GM23338 (cell line): Measurements from ENCODE around the gene ZNF8. TPM values are rescaled to one million over a fixed set of nuclear protein-coding genes. Genes with fewer than 3 reads are reported as not detected.

ENCODE experiments used
- ATAC-seq: fragments of 200-7000 bp; cut with Tn5 transposase; 3 replicates; pipeline ENCODE4 v1.9.1; 2020
- DNase-seq: peaks from one replicate; pipeline ENCODE4 v3.0.0-alpha.2; 2015; ENCODE audit warnings: low spot score
- H2AFZ ChIP-seq: fragments of 200-600 bp; sonication (generic); 2 replicates; pipeline ENCODE4 v1.8.0; 2016; ENCODE audit warnings: antibody characterized with exemption, mild to moderate bottlenecking, moderate library complexity
- H3F3A ChIP-seq: fragments of 200-600 bp; sonication (generic); replicated peaks from 2 replicates; pipeline ENCODE4 v1.8.0; 2017; ENCODE audit warnings: antibody characterized with exemption, mixed run types, low read depth
- H3K27ac ChIP-seq: fragments of 200-600 bp; sonication (generic); 2 replicates; pipeline ENCODE4 v1.6.1; 2016; ENCODE audit warnings: low read depth
- H3K27me3 ChIP-seq: fragments of 200-600 bp; sonication (generic); 2 replicates; pipeline ENCODE4 v1.8.0; 2016; ENCODE audit warnings: mild to moderate bottlenecking, mixed run types, moderate library complexity; ENCODE audit not compliant: insufficient read depth
- H3K36me3 ChIP-seq: fragments of 200-600 bp; sonication (generic); 2 replicates; pipeline ENCODE4 v1.8.0; 2016; ENCODE audit warnings: mild to moderate bottlenecking; ENCODE audit not compliant: insufficient read depth
- H3K4me1 ChIP-seq: fragments of 200-600 bp; sonication (generic); 2 replicates; pipeline ENCODE4 v1.8.0; 2016; ENCODE audit warnings: mild to moderate bottlenecking, moderate library complexity; ENCODE audit not compliant: insufficient read depth
- H3K4me2 ChIP-seq: fragments of 200-600 bp; sonication (generic); 2 replicates; pipeline ENCODE4 v1.7.1; 2017; ENCODE audit warnings: mixed run types
- H3K4me3 ChIP-seq: fragments of 200-600 bp; sonication (generic); 2 replicates; pipeline ENCODE4 v1.6.1; 2016; ENCODE audit warnings: mixed run types
- H3K79me2 ChIP-seq: fragments of 200-600 bp; sonication (generic); replicated peaks from 2 replicates; pipeline ENCODE4 v1.8.0; 2017; ENCODE audit warnings: mild to moderate bottlenecking; ENCODE audit not compliant: insufficient read depth
- H3K9me2 ChIP-seq: fragments of 200-600 bp; sonication (generic); 2 replicates; pipeline ENCODE4 v1.8.0; 2017; ENCODE audit not compliant: insufficient read depth
- H4K20me1 ChIP-seq: fragments of 200-600 bp; sonication (generic); replicated peaks from 2 replicates; pipeline ENCODE4 v1.8.0; 2017; ENCODE audit warnings: mild to moderate bottlenecking; ENCODE audit not compliant: insufficient read depth
- H3K27ac Mint-ChIP-seq: 2 replicates; pipeline ENCODE4 v1.8.0; 2020; ENCODE audit warnings: inconsistent platforms, mild to moderate bottlenecking, moderate library complexity, mixed read lengths
- H3K27me3 Mint-ChIP-seq: 3 replicates; pipeline ENCODE4 v1.8.0; 2022; ENCODE audit warnings: low read depth, mild to moderate bottlenecking, moderate library complexity, mixed read lengths, inconsistent platforms; ENCODE audit not compliant: insufficient read depth, poor library complexity
- H3K36me3 Mint-ChIP-seq: 3 replicates; pipeline ENCODE4 v1.8.0; 2021; ENCODE audit warnings: low read depth, mild to moderate bottlenecking, inconsistent platforms, moderate library complexity, mixed read lengths
- H3K4me1 Mint-ChIP-seq: 3 replicates; pipeline ENCODE4 v1.8.0; 2020; ENCODE audit warnings: mild to moderate bottlenecking, inconsistent platforms, mixed read lengths
- H3K4me3 Mint-ChIP-seq: 3 replicates; pipeline ENCODE4 v1.8.0; 2021; ENCODE audit warnings: moderate library complexity, mild to moderate bottlenecking, inconsistent platforms, mixed read lengths
- H3K9me3 Mint-ChIP-seq: 3 replicates; pipeline ENCODE4 v1.8.0; 2020; ENCODE audit warnings: moderate library complexity, mild to moderate bottlenecking, inconsistent platforms, mixed read lengths
- CREB1 ChIP-seq: fragments of 250-450 bp; sonication (Bioruptor Pico); IDR thresholded peaks from 2 replicates; pipeline ENCODE4 v1.5.0; 2020; ENCODE audit warnings: low read depth, mild to moderate bottlenecking, moderate library complexity
- EZH2 ChIP-seq: fragments of 200-600 bp; sonication (generic); IDR thresholded peaks from one replicate; pipeline ENCODE4 v1.8.0; 2017; ENCODE audit warnings: antibody characterized with exemption, mild to moderate bottlenecking, low read depth; ENCODE audit not compliant: unreplicated experiment
- EZH2phosphoT487 ChIP-seq: fragments of 200-600 bp; sonication (generic); IDR thresholded peaks from one replicate; pipeline ENCODE4 v1.8.1; 2018; ENCODE audit warnings: antibody characterized with exemption; ENCODE audit not compliant: unreplicated experiment
- JUNB ChIP-seq: IDR thresholded peaks from one replicate; pipeline ENCODE4 v1.6.1; 2016; ENCODE audit warnings: antibody characterized with exemption; ENCODE audit not compliant: unreplicated experiment
- NANOG ChIP-seq: IDR thresholded peaks from 2 replicates; pipeline ENCODE4 v1.6.1; 2016; ENCODE audit warnings: antibody characterized with exemption, borderline replicate concordance
- POLR2AphosphoS5 ChIP-seq: IDR thresholded peaks from 2 replicates; pipeline ENCODE4 v1.6.1; 2016; ENCODE audit warnings: antibody characterized with exemption, low read depth
- STAT1 ChIP-seq: IDR thresholded peaks from one replicate; pipeline ENCODE4 v1.6.1; 2016; ENCODE audit warnings: antibody characterized with exemption; ENCODE audit not compliant: unreplicated experiment
- ZNF114 ChIP-seq: fragments of 250-450 bp; sonication (Bioruptor Pico); IDR thresholded peaks from 2 replicates; pipeline ENCODE4 v1.5.0; 2020; ENCODE audit warnings: mild to moderate bottlenecking, moderate library complexity
- ZNF331 ChIP-seq: fragments of 250-450 bp; sonication (Bioruptor Pico); IDR thresholded peaks from 2 replicates; pipeline ENCODE4 v1.5.0; 2020; ENCODE audit warnings: low read depth, mild to moderate bottlenecking, moderate library complexity
- polyA plus RNA-seq: library from polyadenylated mRNA; unstranded; fragments of >200 nt; fragmentation: Nextera tagmentation; extraction: Ambion mirVana; gene quantifications from 2 replicates; pipeline ENCODE4 v1.2.1, GENCODE V29; 2016
- total RNA-seq: library from RNA; depleted of rRNA; stranded (reverse); fragments of >200 nt; shearing (Covaris generic); gene quantifications from 2 replicates; pipeline ENCODE4 v1.2.3, GENCODE V29; 2014
- TF ChIP-seq, protein P1 (sequence below): IDR thresholded peaks from 2 replicates; pipeline ENCODE4 v1.6.1; 2016; ENCODE audit warnings: antibody characterized with exemption
- TF ChIP-seq, protein P2 (sequence below): fragments of 250-450 bp; sonication (Bioruptor Pico); IDR thresholded peaks from 2 replicates; pipeline ENCODE4 v1.5.0; 2020; ENCODE audit warnings: mild to moderate bottlenecking, moderate library complexity
- TF ChIP-seq, protein P3 (sequence below), 2 experiments: fragments of 200-600 bp in 1 of 2; sonication (generic) in 1 of 2; conservative IDR thresholded peaks; 2 replicates each; pipeline versions ENCODE4 v1.5.1 to v1.6.1; 2016 to 2017; ENCODE audit warnings: antibody characterized with exemption in 2 of 2, low read depth in 2 of 2, mild to moderate bottlenecking in 2 of 2, moderate library complexity in 1 of 2
- TF ChIP-seq, protein P4 (sequence below): IDR thresholded peaks from one replicate; pipeline ENCODE4 v1.6.1; 2018; ENCODE audit warnings: antibody characterized with exemption; ENCODE audit not compliant: unreplicated experiment

The ZNF8 gene
- total and polyA plus RNA-seq, 2 experiments from 2014 or later = 4.3 to 30.3 TPM

DNA sequence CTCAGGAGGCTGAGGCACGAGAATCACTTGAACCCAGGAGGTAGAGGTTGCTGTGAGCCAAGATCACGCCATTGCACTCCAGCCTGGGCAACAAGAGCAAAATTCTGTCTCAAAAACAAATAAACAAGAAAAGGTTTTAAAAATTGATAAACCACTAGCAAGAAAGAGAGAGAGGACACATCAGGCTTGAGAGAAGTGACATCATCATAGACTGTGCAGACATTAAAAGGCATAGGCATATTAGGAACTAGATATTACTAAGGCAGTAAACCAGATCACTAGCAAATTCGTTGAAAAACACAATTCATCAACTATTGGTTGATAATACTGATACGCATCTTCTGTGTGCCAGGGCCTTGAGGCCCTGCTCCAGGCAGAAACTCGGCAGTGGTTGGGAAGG lies 66.8 kb downstream of the ZNF8 start:
- H3K4me2 ChIP-seq = no peak overlapping the region
- Mint-ChIP-seq H3K27ac (no peak overlapping the region), H3K27me3 (peaks cover 27% of the 10 kb centered on the region), H3K4me3 (peak overlapping the region; percentile 90; the same call in 2 of the 3 replicates), H3K9me3 (no peaks in the 10 kb centered on the region), H3K4me1 (peaks cover 3% of the 10 kb centered on the region; the same call in 2 of the 3 replicates), H3K36me3 (no peaks in the 10 kb centered on the region; the same call in 2 of the 3 replicates)
- no peaks in the 10 kb centered on the region for H3K79me2 ChIP-seq
- peaks cover 4% of the 10 kb centered on the region; the same call in 1 of the 2 replicates for H3F3A ChIP-seq
- H4K20me1 ChIP-seq = no peaks in the 10 kb centered on the region; the same call in 1 of the 2 replicates
- H3K9me2 ChIP-seq = no peaks in the 10 kb centered on the region
- TF ChIP-seq NANOG = no peak
- TF ChIP-seq, protein P1, sequence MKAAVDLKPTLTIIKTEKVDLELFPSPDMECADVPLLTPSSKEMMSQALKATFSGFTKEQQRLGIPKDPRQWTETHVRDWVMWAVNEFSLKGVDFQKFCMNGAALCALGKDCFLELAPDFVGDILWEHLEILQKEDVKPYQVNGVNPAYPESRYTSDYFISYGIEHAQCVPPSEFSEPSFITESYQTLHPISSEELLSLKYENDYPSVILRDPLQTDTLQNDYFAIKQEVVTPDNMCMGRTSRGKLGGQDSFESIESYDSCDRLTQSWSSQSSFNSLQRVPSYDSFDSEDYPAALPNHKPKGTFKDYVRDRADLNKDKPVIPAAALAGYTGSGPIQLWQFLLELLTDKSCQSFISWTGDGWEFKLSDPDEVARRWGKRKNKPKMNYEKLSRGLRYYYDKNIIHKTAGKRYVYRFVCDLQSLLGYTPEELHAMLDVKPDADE = no peak
- TF ChIP-seq CREB1 (CRISPR knock-in tag) = no peak
- no peak for TF ChIP-seq JUNB
- no peak for TF ChIP-seq POLR2AphosphoS5
- TF ChIP-seq ZNF114 (CRISPR knock-in tag) = no peak
- TF ChIP-seq, protein P2, sequence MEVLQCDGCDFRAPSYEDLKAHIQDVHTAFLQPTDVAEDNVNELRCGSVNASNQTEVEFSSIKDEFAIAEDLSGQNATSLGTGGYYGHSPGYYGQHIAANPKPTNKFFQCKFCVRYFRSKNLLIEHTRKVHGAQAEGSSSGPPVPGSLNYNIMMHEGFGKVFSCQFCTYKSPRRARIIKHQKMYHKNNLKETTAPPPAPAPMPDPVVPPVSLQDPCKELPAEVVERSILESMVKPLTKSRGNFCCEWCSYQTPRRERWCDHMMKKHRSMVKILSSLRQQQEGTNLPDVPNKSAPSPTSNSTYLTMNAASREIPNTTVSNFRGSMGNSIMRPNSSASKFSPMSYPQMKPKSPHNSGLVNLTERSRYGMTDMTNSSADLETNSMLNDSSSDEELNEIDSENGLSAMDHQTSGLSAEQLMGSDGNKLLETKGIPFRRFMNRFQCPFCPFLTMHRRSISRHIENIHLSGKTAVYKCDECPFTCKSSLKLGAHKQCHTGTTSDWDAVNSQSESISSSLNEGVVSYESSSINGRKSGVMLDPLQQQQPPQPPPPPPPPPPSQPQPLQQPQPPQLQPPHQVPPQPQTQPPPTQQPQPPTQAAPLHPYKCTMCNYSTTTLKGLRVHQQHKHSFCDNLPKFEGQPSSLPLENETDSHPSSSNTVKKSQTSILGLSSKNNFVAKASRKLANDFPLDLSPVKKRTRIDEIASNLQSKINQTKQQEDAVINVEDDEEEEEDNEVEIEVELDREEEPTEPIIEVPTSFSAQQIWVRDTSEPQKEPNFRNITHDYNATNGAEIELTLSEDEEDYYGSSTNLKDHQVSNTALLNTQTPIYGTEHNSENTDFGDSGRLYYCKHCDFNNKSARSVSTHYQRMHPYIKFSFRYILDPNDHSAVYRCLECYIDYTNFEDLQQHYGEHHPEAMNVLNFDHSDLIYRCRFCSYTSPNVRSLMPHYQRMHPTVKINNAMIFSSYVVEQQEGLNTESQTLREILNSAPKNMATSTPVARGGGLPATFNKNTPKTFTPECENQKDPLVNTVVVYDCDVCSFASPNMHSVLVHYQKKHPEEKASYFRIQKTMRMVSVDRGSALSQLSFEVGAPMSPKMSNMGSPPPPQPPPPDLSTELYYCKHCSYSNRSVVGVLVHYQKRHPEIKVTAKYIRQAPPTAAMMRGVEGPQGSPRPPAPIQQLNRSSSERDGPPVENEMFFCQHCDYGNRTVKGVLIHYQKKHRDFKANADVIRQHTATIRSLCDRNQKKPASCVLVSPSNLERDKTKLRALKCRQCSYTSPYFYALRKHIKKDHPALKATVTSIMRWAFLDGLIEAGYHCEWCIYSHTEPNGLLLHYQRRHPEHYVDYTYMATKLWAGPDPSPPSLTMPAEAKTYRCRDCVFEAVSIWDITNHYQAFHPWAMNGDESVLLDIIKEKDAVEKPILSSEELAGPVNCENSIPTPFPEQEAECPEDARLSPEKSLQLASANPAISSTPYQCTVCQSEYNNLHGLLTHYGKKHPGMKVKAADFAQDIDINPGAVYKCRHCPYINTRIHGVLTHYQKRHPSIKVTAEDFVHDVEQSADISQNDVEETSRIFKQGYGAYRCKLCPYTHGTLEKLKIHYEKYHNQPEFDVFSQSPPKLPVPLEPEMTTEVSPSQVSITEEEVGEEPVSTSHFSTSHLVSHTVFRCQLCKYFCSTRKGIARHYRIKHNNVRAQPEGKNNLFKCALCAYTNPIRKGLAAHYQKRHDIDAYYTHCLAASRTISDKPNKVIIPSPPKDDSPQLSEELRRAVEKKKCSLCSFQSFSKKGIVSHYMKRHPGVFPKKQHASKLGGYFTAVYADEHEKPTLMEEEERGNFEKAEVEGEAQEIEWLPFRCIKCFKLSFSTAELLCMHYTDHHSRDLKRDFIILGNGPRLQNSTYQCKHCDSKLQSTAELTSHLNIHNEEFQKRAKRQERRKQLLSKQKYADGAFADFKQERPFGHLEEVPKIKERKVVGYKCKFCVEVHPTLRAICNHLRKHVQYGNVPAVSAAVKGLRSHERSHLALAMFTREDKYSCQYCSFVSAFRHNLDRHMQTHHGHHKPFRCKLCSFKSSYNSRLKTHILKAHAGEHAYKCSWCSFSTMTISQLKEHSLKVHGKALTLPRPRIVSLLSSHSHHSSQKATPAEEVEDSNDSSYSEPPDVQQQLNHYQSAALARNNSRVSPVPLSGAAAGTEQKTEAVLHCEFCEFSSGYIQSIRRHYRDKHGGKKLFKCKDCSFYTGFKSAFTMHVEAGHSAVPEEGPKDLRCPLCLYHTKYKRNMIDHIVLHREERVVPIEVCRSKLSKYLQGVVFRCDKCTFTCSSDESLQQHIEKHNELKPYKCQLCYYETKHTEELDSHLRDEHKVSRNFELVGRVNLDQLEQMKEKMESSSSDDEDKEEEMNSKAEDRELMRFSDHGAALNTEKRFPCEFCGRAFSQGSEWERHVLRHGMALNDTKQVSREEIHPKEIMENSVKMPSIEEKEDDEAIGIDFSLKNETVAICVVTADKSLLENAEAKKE = no peak
- TF ChIP-seq EZH2phosphoT487 = no peak
- no peak for TF ChIP-seq EZH2
- TF ChIP-seq, protein P3, sequence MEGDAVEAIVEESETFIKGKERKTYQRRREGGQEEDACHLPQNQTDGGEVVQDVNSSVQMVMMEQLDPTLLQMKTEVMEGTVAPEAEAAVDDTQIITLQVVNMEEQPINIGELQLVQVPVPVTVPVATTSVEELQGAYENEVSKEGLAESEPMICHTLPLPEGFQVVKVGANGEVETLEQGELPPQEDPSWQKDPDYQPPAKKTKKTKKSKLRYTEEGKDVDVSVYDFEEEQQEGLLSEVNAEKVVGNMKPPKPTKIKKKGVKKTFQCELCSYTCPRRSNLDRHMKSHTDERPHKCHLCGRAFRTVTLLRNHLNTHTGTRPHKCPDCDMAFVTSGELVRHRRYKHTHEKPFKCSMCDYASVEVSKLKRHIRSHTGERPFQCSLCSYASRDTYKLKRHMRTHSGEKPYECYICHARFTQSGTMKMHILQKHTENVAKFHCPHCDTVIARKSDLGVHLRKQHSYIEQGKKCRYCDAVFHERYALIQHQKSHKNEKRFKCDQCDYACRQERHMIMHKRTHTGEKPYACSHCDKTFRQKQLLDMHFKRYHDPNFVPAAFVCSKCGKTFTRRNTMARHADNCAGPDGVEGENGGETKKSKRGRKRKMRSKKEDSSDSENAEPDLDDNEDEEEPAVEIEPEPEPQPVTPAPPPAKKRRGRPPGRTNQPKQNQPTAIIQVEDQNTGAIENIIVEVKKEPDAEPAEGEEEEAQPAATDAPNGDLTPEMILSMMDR (conservative IDR thresholded peaks at IDR 0.05; ENCODE audit: low read depth in 2 of 2) = no peak
- TF ChIP-seq, protein P4, sequence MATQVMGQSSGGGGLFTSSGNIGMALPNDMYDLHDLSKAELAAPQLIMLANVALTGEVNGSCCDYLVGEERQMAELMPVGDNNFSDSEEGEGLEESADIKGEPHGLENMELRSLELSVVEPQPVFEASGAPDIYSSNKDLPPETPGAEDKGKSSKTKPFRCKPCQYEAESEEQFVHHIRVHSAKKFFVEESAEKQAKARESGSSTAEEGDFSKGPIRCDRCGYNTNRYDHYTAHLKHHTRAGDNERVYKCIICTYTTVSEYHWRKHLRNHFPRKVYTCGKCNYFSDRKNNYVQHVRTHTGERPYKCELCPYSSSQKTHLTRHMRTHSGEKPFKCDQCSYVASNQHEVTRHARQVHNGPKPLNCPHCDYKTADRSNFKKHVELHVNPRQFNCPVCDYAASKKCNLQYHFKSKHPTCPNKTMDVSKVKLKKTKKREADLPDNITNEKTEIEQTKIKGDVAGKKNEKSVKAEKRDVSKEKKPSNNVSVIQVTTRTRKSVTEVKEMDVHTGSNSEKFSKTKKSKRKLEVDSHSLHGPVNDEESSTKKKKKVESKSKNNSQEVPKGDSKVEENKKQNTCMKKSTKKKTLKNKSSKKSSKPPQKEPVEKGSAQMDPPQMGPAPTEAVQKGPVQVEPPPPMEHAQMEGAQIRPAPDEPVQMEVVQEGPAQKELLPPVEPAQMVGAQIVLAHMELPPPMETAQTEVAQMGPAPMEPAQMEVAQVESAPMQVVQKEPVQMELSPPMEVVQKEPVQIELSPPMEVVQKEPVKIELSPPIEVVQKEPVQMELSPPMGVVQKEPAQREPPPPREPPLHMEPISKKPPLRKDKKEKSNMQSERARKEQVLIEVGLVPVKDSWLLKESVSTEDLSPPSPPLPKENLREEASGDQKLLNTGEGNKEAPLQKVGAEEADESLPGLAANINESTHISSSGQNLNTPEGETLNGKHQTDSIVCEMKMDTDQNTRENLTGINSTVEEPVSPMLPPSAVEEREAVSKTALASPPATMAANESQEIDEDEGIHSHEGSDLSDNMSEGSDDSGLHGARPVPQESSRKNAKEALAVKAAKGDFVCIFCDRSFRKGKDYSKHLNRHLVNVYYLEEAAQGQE = no peak
- TF ChIP-seq ZNF331 (CRISPR knock-in tag) = no peak
- TF ChIP-seq STAT1 = no peak
- H3K4me3 ChIP-seq = no peak overlapping the region
- H3K27me3 ChIP-seq = peaks cover 38% of the 10 kb centered on the region
- ATAC-seq = no peak
- no peaks in the 10 kb centered on the region for H3K36me3 ChIP-seq
- H3K27ac ChIP-seq = no peak overlapping the region
- no peaks in the 10 kb centered on the region for H3K4me1 ChIP-seq
- no peak for DNase-seq
- no peak overlapping the region for H2AFZ ChIP-seq
